ENCODE results near the gene AHI1.

DNA sequence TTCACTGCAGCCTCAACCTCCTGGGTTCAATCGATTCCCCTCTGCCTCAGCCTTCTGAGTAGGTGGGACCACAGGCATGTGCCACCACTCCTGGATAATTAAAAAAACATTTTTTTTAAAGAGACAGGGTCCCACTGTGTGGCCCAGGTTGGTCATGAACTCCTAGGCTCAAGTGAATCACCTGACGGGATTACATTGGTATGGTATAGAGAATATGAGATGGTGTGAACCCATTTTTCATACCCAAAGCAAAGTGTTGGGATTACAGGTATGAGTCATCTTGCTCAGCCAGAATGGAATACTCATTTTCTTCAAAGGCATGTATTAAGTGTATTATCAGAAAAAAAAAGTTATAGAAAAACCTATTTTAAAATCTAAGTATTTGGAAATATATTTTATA, 114.2 kb downstream of the AHI1 start:
- TF ChIP-seq CTCF (IDR thresholded peaks at IDR 0.05) (no peak), POLR2A (IDR thresholded peaks at IDR 0.05) (no peak)

All from heart left ventricle (tissue), 13 donors.